Dermis microvascular lymphatic vessel endothelial cell (primary cell): Measurements from ENCODE around the gene ARFRP1. TPM values are rescaled to one million over a fixed set of nuclear protein-coding genes. Genes with fewer than 3 reads are reported as not detected.
A peak's percentile ranks its signal among the peaks of the same experiment; 100 is the strongest.

Experiments
- DNase-seq, 2 donors: peaks; one replicate each; pipeline versions ENCODE4 v3.0.0 to v3.0.0-alpha.2; 2010; ENCODE audit warnings: low read depth in 2 of 2
- total RNA-seq: library from RNA; depleted of rRNA; stranded (reverse); fragments of >200 nt; gene quantifications from 2 replicates; pipeline ENCODE4 v1.2.1, GENCODE V29; 2014

The ARFRP1 gene
- total RNA-seq, 1 donor from 2014 or later: 22.5 TPM

DNA sequence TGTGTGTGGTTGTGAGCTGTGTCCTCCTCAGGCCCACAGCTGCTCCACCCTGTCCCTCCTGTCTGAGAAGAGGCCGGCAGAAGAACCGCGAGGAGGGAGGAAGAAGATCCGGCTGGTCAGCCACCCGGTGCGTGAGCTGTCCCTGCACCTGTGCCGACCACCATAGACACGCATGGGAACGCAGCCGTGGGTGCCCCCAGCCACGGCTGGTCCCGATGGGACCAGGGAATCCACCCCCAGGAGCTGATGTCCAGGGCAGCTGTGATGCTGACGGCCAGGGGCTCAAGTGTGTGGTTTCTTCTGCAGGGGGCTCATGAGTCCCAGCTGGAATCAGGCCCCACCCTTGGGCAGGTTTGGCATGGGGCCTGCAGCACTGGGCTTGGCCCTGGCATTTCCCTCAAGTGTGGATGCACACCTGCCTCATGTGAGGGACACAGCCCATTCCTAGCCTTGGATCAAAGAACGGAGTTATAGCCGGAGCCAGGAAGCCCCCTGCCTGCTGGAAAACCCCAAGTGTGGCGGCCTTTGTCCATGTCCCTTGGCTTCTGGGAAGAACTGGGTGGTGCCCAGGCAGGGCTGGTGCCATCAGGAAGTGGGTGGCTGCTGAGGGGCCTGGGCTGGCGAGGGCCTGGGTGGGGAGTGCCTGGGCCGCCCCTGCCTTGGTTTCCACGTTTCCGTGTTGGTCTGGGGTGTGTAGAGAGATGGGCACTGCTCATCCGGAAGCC is 15.9 kb downstream of the ARFRP1 start:
- no peak for DNase-seq

GRCh38 chr20:63690898-63691710 is 16.7 kb downstream of the ARFRP1 start:
- DNase-seq: no peak

DNA sequence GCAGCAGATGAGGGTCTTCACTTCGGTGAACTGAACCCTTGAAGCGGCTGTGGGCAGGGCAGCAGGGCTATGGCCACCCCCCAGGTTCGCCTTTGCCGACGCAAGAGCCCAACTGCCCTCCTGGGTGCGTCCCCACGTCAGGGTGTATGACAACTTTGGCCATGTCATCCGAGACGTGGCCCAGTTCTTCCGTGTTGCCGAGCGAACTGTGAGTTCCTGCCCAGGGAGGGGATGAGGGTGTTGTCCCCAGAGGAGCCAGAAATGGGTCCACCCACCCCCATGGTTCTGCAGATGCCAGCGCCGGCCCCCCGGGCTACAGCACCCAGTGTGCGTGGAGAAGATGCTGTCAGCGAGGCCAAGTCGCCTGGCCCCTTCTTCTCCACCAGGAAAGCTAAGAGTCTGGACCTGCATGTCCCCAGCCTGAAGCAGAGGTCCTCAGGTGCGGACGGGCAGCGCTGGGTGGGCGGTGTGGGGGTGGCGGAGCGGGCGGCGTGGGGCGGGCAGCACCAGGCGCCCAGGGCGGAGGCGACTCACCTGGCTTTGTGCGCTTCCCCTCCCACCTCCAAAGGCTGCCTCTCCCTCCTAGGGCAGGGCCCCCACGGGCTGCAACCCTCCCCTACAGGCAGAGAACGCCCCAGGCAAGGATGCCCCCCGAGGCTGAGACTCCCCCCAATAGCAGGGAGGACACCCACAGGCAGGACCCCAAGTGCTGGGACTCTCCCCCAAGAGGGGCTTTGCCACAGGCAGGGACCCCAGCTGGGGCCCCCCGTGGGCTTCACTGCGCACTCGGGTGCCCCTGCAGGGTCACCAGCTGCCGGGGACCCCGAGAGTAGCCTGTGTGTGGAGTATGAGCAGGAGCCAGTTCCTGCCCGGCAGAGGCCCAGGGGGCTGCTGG is 17.5 kb downstream of the ARFRP1 start:
- DNase-seq: no peak

- DNase-seq: no peak
Measured at GRCh38 chr20:63689046-63690002, 18.5 kb downstream of the ARFRP1 start.

DNA sequence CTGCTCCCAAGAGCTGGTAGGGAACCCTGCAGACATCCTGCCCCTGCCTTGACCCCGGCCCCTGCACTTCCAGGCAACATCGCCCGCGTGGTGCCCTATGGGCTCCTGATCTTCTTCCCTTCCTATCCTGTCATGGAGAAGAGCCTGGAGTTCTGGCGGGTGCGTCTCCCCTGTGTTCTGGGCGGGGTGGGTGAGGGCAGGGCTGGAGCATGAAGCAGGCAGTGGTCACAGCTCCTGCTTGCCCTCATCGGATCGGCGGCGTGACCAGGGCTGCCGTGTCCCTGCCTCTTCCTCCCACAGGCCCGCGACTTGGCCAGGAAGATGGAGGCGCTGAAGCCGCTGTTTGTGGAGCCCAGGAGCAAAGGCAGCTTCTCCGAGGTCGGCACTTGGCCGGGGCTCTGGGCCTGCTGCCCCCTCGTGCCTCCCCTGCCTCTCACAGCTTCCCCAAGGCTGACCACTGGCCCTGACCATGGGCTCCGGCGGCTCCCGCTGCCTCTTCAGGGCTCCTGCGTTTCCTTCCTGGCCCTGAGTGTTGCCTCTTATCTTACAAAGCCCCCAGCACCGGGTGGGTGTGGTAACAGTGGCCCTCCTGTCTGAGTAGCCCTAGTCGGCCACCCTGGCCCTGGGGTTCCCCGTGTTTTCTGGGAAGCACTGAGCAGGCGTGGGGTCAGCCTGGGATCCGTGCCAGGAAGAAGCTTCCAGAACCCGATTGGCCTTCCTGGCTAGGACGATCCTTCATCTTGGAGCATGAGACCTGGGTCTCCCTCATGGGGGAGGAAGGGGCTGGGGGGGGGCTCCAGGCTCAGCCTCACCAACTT is 19.3 kb downstream of the ARFRP1 start:
- no peak for DNase-seq

DNA sequence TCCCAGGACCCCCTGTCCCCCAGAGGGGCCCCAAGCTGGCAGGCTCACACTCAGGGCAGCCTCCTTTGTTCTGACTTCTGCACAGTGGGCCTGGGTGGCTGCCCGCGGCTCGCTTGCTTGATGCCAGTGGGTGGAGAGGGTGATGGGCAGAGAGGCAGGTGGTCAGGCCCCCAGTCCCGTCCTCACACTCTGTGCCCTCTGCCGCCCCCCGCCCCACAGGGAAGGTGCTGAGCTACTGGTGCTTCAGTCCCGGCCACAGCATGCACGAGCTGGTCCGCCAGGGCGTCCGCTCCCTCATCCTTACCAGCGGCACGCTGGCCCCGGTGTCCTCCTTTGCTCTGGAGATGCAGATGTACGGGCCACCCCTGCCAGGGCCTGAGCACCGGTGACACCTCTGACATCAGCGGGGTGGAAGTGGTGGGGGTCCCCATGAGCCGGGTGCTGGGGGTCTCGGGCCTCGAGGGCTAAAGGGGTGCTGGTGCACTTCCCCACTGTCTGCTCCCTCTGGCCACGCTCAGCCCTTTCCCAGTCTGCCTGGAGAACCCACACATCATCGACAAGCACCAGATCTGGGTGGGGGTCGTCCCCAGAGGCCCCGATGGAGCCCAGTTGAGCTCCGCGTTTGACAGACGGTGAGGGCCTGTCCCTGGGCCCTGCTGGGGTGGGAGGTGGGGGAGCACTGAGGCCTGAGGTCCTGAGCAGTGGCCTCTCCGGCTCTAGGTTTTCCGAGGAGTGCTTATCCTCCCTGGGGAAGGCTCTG is 20.2 kb downstream of the ARFRP1 start:
- no peak for DNase-seq

DNA sequence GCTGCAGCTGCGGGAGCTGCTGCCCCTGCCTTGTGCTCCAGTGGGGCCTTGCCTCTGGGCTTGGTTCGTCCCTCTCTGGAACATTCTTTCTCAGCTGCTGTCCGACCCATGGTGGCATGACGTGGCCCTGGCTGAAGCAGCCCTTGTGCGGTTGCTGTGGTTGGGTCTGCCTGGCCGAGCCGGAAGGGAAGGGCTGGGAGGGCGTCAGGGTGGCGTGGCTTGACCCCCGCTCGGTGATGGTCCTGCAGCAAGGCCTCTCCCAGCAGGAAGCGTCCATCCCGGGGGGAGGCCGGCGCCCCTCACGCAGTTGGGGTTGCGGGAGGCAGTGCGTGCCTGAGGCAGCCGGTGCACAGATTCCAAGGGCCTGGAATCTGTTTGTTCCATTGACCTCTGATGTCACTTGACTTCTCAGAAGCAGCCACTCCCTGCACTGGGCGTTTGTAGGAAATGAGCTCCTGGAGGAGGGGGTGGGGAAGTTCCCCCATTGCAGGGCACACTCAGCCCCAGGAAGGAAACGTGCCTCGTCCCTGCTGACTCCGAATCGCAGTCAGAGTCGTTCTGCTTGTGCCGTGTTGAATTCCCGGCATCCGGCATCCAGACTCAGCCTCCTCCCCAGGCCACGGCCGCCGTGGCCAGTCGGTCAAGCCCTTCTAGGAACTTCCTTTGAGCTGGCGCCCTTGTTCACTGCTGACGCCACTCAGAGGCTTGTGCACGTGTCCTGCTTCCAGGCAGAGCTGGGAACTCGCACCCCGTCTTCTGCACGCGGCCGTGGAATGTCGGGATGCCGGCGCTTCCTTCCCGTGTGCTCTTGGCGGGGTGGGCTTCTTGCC is 21.1 kb downstream of the ARFRP1 start:
- peak; percentile 30 to 88 for DNase-seq

- no peak for DNase-seq
Measured at GRCh38 chr20:63686094-63686491, 21.7 kb downstream of the ARFRP1 start.

- no peak for DNase-seq
Measured at GRCh38 chr20:63685269-63686026, 22.3 kb downstream of the ARFRP1 start.

DNA sequence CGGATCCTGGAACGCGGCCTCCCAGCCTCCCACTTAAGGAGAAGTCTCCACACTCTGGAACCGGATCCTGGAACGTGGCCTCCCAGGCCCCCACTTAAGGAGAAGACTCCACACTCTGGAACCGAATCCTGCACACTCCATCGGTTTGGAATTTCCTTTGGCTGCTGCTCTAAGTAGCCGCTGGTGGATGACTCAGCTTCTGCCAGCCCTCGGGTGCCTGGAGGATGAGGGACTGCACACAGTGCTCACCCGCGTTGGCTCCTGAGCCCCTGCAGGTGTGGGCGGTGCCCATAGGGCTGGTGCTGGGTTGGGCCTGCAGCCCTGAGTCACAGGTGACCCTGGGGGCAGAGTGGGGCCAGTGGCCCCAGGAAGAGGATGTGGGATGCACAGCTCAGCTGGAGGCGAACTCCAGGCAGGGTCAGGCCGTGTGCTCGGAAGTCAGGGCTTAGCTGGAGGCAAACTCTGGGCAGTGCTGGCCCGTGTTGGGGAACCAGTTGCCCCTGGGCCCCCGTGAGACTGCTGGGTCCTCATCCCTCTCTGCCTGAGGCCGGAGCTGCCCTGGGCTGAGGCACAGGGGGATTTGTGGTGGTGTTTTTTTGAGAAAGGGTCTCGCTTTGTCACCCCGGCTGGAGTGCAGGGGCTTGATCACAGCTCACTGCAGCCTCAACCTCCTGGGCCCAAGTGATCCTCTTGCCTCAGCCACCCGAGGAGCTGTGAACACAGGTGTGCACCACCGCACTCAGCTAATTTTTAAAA is 25.2 kb downstream of the ARFRP1 start:
- DNase-seq: peak; percentile 14 to 93

- DNase-seq: no peak
Measured at GRCh38 chr20:63681609-63682142, 26.1 kb downstream of the ARFRP1 start.

GRCh38 chr20:63680857-63681608 is 26.7 kb downstream of the ARFRP1 start:
- no peak for DNase-seq

DNA sequence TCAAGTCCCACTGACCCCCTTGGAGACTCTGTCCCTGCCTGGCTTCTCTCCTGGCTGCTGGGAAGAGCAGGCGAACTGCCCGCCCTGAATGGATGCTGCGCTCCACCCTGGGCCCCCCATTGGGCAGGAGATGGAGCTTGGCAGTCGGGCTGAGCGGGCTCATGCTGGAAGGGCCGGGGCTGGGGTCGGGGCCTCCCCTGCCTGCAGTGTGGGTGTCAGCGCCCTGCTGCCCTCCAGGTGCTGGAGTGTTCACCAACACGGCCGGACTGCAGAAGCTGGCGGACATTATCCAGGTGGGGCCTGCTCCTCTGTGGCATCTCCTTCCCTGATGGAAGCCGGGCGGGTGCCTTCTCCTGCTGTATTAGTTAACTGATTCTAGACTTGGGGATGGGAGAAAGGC is 27.3 kb downstream of the ARFRP1 start:
- DNase-seq: no peak

GRCh38 chr20:63679799-63680305 is 27.9 kb downstream of the ARFRP1 start:
- no peak for DNase-seq

DNA sequence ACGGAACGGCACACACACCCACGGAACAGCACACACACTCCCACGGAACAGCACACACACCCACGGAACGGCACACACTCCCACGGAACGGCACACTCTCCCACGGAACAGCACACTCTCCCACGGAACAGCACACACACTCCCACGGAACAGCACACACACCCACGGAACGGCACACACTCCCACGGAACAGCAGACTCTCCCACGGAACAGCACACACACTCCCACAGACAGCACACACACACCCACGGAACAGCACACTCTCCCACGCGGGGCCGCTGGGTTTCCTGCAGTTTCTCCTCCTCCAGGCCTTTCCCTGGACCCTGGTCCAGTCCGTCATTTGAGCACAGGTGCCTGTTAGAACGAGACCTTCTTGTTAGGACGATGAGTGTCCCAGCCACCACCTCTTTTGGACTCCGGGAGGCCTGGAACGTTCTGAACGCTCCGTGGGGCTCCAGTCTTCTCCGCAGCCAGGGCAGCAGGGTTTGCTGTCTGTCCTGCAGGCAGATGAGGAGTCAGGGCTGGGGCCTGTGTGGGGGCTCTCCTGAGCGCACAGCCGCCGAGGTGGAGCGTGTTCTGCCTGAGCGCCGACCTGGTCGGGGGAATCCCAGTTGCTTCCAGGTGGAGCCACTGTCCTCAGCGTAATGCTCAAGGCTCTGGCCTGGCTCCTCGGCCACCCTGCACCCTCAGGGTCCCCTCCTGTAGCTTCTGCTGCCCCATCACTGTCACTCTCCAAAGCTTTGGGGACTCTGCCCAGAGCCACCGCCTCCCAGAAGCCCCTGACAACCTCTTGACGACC is 28.9 kb downstream of the ARFRP1 start:
- DNase-seq: no peak
